Hematopoietic multipotent progenitor cell treated with erythropoietin and hydrocortisone succinate and interleukin-3 and kit ligand, for 8 days (in vitro differentiated cells): Measurements from ENCODE around the gene PPP1R3F.
"Not testable (repeated sequence)": the region's sequence is repeated elsewhere in the genome, so short reads cannot be mapped to it uniquely, and the experiment has no call there.

Experiments
- DNase-seq: peaks from one replicate; pipeline ENCODE4 v3.0.0-alpha.2; 2015

The PPP1R3F gene

DNA sequence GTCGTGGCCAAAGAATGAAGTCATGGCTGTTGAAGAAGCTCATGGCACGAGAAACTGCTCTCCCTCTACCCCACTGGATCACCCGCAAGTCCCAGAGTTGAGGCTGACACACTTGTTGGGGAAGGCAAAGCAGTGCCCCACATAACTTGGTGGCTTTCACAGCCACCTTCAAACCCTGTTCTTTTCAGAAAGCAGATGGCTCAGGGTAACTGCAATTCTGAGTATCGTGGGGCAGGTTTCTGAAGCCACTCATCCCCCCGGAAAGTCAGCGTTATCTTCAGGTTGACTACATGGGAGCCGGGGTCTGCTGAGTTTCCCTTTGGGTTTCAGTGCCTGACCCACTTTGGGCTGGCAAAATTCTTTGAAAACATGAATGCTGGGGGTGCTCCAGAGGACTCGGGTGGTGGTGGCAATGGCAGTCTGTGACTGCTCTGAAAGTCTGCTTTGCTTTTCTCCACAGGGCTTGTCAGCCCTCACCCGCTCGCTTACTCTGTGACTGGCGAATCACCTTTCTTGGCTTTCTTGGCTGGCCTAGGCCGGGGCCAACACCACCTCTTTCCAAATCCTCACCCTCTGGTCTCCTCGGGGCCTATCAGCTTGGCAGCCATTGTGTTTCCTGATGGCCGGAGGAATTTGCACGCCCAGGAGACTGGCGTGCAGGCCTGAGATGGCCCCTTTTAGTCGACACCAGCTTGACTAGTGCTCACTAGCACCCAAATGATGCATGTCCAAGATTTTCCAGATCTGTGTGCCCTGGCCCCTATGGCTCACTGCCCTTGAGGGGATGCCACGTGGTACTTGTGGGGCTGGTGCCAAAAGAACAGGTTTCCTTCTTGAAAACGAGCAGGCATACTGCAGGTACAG is 7.3 kb downstream of the PPP1R3F start:
- no peak for DNase-seq

DNA sequence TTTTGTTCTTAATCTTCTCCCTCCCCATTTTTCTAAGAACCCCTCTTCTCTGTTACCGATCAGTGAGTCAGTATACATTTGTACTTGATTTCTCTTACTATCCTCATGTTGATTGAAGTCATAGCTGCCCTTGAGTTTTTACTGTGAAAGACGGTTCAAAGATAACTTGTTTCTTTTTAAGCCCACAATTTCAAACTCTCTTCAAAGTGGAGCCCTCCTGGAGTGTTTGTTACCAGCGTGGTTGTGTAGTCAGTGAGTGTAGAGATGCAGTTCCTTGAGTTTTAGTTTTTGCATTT is 7.9 kb downstream of the PPP1R3F start:
- DNase-seq = no peak

GRCh38 chrX:49278081-49278480 is 8.5 kb downstream of the PPP1R3F start:
- no peak for DNase-seq

- no peak for DNase-seq
Measured at GRCh38 chrX:49282647-49283011, 13.0 kb downstream of the PPP1R3F start.

- DNase-seq = no peak
Measured at GRCh38 chrX:49284212-49284611, 14.6 kb downstream of the PPP1R3F start.

DNA sequence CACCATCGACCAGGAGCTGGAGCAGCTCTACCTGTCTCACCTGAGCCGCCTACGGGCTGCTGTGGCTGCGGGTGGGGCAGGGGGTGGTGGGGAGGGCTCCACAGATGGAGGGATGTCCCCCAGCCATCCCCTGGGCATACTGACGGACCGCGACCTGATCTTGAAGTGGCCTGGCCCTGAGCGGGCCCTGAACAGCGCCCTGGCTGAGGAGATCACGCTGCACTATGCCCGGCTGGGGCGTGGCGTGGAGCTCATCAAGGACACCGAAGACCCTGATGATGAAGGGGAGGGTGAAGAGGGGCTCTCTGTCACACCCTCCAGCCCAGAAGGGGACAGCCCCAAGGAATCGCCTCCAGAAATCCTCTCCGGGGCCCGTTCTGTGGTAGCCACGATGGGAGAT is 16.5 kb downstream of the PPP1R3F start:
- DNase-seq = no peak

GRCh38 chrX:49286581-49286980 is 17.0 kb downstream of the PPP1R3F start:
- DNase-seq = no peak

DNA sequence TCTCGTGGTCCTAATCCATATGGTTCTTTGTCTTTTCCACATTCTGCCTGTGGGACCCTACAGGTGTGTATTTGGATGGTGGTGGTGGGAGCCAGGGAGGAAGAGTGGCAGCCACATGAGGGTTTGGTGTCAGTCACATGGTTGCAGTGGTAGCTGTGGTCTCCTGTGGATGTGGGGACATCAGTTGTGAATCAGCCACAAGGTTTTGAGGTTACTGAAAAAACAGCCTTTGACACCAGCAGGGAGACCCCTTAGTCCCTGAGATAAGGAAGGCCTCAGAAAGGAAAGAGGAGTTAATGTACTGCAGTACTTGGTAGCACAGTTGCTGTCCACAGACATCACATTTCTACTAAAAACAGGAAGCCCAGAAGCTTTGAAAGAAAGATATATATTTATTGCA is 18.1 kb downstream of the PPP1R3F start:
- no peak for DNase-seq

GRCh38 chrX:49290215-49290614 is 20.6 kb downstream of the PPP1R3F start:
- no peak for DNase-seq

GRCh38 chrX:49291615-49292337 is 22.2 kb downstream of the PPP1R3F start:
- DNase-seq = peak; percentile 66

DNA sequence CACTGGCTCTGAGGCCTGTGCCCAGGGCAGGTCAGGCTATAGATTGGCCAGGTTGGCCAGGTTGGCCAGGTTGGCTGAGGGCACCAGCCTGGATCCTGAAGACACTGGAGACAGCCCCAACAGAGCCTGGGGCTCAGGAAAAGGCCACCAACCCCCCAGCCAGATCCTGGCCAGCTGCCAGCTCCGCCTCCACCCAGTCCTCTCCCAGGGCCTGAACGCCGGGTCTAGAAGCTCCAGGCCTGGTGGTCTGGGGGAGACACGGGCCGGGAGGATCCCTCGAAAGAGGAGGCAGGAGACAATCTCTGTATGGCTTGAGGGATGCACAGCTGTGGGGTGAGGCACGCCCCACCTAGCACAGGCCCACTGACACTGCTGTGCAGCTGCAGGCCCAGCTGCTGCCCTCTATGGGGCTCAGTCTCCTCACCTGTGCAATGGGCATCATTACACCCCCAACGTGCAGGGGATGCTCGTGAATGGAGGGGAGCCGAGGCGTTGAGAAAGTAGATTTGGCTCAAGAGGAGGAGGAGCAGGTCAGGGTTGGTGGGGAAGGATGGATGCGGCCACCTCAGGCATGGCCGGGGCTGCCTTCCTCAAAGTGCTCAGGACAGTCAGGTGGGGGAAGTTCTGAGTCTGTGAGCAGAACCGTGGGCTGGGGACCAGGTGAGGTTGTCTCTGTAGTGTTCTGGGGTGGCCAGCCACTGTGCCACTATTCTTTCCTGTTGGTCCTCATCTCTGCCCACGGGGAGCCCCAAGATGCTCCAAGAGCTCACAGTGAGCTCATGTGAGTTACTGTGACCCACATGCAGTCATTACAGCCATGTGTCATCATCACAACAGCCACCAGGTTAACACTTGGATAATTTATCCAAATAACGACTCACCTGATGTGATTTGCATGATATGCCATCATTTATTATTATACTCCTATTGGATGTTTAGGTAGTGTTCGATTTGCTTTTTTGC is 23.1 kb downstream of the PPP1R3F start:
- no peak for DNase-seq

DNA sequence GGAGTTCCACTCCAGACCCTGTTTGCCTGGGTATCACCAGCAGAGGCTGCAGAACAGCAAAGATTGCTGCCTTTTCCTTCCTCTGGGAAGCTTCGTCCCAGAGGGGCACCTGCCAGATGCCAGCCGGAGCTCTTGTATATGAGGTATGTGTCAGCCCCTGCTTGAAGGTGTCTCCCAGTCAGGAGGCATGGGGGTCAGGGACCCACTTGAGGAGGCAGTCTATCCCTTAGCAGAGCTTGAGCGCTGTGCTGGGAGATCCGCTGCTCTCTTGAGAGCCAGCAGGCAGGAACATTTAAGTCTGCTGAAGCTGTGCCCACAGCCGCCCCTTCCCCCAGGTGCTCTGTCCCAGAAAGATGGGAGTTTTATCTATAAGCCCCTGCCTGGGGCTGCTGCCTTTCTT is 29.7 kb downstream of the PPP1R3F start:
- not testable (repeated sequence) for DNase-seq

- DNase-seq = no peak
Measured at GRCh38 chrX:49300703-49301102, 31.1 kb downstream of the PPP1R3F start.

DNA sequence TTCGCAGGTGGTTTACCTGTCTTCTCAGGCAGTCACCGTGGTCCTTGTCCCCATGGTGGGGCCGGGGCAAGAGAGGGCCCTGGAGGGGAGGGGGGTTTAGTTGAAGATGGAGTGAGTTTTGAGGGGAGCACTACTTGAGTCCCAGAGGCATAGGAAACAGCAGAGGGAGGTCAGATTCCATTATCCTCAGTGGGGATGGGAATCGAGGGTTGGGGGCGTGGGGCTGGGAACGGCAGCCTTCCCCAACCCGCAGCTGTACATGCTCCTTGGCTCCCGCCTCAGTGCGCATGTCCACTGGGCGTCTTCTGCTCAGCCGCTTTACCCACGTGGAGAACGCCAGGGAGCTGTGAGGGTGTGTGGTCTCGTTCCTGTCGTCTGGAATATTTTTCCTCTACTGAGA is 33.8 kb downstream of the PPP1R3F start, which contains the start of gene GAGE10:
GAGE10 (plus strand) TSS at position 301 of the 400 bp plus-strand sequence. CDS start 1,214 bp downstream, outside the sequence.
- DNase-seq = no peak

DNA sequence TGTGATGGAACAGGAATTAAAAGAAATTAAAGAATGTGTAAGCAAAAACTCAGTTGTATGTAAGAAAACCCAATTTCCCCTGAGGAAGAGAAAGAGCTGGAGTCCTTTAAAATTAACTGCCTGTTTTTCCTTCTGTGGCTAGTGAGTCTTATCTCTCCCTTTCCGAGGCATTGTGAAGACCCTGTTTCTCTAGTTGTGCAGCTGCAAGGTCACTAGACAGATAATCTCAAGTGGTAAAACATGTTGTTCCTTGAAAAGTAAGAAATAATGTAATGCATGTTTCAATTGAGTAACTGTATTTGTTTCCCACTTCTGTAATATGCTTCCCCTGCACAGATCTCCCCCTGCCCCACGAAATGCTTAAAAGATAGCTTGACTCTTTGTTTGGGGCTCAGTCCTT is 38.2 kb downstream of the PPP1R3F start:
- DNase-seq = peak; percentile 47

DNA sequence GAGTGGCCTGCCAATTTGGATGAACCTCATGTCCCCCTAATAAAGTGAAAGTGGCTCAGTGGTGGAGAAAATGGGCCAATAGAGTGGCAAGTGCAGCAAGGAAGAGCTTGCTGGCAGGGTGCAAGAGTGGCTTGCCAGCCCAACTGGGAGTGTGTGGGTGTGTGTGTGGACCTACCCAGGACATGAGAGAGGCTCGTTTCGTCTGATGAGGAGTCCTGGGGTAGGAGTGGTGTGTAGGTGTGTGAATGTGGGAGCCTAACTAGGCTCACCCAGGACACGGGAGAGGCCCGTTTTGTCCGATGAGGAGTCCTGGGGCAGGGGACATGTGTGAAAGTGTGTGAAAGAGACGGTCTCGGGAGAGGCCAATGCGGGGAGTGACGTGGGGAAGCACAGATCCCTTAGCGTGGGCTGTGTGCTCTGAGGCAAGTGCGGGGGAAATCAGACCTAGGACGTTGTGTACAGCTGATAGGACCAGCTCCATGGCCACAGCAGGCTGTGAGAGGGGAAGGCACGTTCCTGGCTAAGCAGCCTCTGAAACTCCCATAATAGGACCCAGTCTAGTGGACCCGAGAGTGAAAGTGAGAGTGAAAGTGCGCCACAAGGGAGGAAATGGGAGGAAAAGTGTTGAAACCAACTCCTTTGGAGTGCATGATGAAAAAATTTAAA is 39.1 kb downstream of the PPP1R3F start:
- peak; percentile 9 for DNase-seq

- DNase-seq = no peak
Measured at GRCh38 chrX:49309401-49309981, 39.9 kb downstream of the PPP1R3F start.

GRCh38 chrX:49310371-49310770 is 40.8 kb downstream of the PPP1R3F start:
- DNase-seq = no peak

DNA sequence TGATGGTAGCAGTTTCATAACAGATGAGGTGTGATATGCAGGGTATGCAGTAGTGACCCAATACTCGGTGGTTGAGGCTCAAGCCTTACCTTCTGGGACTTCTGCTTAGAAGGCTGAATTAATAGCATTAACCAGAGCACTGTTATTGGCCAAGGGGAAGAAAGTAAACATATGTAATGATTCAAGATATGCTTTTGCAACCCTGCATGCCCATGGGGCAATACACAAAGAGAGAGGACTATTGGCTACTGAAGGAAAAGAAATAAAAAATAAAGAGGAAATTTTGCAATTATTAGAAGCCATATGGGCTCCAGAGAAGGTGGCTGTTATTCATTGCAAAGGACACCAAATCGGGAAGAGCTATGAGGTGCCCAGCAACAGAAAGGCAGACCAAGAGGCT is 42.6 kb downstream of the PPP1R3F start:
- DNase-seq = no peak

GRCh38 chrX:49316085-49316484 is 46.5 kb downstream of the PPP1R3F start:
- DNase-seq = peak; percentile 43

GRCh38 chrX:49321737-49322136 is 52.1 kb downstream of the PPP1R3F start, which contains the start of gene GAGE12J:
TSS of gene GAGE12J (plus strand) at chrX:49322037. CDS start at chrX:49323194, 1,157 bp downstream.
- DNase-seq = not testable (repeated sequence)

DNA sequence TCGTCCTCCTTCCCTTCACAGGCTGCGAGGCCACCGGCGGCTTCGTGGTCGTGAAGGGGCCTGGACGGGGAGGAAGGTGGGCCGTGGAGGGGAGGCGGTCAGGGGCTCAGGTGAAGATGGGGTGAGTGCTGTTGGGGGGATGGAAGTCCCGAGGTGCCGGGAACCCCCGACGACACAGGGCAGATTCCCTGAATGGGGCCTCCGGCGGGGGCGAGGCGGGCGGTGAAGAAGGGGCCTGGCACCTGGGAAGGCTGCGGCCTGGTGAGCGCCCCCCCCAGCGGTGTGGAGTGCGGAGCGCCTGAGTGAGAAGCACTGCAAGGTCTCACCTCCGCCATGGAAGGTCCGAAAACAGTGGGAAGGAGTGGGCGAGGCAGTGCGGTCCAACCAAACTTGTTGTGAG is 52.7 kb downstream of the PPP1R3F start:
- DNase-seq = not testable (repeated sequence)
